Tibial nerve (tissue), 4 donors: ENCODE results near the gene CYBA. TPM values are rescaled to one million over a fixed set of nuclear protein-coding genes. Genes with fewer than 3 reads are reported as not detected.

ENCODE experiments used
- DNase-seq, 2 donors: peaks; one replicate each; pipeline ENCODE4 v3.0.0-alpha.2; 2019; ENCODE audit warnings: low spot score in 2 of 2
- H3K27ac ChIP-seq, 4 donors: fragments of 200-600 bp; sonication (generic) in 3 of 4; one replicate each; pipeline ENCODE4 v1.5.1; 2017 to 2019; ENCODE audit warnings: mild to moderate bottlenecking in 1 of 4
- H3K27me3 ChIP-seq, 2 donors: fragments of 200-600 bp; sonication (generic) in 1 of 2; one replicate each; pipeline versions ENCODE4 v1.5.1 to v1.6.0; 2017 to 2019
- H3K36me3 ChIP-seq, 3 donors: fragments of 200-600 bp; sonication (generic); one replicate each; pipeline ENCODE4 v1.5.1; 2018 to 2019
- H3K4me1 ChIP-seq, 4 donors: fragments of 200-600 bp; sonication (generic) in 3 of 4; one replicate each; pipeline ENCODE4 v1.5.1; 2017 to 2019
- H3K4me3 ChIP-seq, 4 donors: fragments of 200-600 bp; sonication (generic) in 3 of 4; one replicate each; pipeline ENCODE4 v1.5.1; 2017 to 2019; ENCODE audit warnings: mild to moderate bottlenecking in 1 of 4, moderate library complexity in 1 of 4
- H3K9me3 ChIP-seq, 4 donors: fragments of 200-600 bp; sonication (generic) in 3 of 4; one replicate each; pipeline ENCODE4 v1.5.1; 2017 to 2019
- CTCF ChIP-seq, 5 experiments: fragments of 200-600 bp in 3 of 5; fragments of 450-650 bp in 2 of 5; sonication (generic) in 3 of 5; IDR thresholded peaks; one replicate each; pipeline ENCODE4 v1.5.1; 2016 to 2019; ENCODE audit warnings: antibody characterized with exemption in 5 of 5, mild to moderate bottlenecking in 3 of 5, moderate library complexity in 2 of 5
- EP300 ChIP-seq, 2 donors: sonication (generic); formaldehyde crosslinking; IDR thresholded peaks; one replicate each; pipeline ENCODE4 v1.6.1; 2017; ENCODE audit warnings: antibody characterized with exemption in 2 of 2, mild to moderate bottlenecking in 1 of 2
- POLR2A ChIP-seq, 2 donors: fragments of 450-650 bp; IDR thresholded peaks; one replicate each; pipeline ENCODE4 v1.6.1; 2017; ENCODE audit warnings: antibody characterized with exemption in 2 of 2, mild to moderate bottlenecking in 2 of 2, moderate library complexity in 2 of 2
- WGBS, 2 donors: methylation state at CpG; one replicate each; pipeline ENCODE4 v1.1.5; 2018; 5-methylcytosine and 5-hydroxymethylcytosine counted together
- total RNA-seq, 4 donors: library from RNA; depleted of rRNA; stranded (reverse); fragments of >200 nt; gene quantifications; one replicate each; pipeline ENCODE4 v1.1.0, GENCODE V29; 2016

Gene CYBA
- total RNA-seq, 4 donors from 2014 or later = 86.3 to 199 (median 121) TPM

DNA sequence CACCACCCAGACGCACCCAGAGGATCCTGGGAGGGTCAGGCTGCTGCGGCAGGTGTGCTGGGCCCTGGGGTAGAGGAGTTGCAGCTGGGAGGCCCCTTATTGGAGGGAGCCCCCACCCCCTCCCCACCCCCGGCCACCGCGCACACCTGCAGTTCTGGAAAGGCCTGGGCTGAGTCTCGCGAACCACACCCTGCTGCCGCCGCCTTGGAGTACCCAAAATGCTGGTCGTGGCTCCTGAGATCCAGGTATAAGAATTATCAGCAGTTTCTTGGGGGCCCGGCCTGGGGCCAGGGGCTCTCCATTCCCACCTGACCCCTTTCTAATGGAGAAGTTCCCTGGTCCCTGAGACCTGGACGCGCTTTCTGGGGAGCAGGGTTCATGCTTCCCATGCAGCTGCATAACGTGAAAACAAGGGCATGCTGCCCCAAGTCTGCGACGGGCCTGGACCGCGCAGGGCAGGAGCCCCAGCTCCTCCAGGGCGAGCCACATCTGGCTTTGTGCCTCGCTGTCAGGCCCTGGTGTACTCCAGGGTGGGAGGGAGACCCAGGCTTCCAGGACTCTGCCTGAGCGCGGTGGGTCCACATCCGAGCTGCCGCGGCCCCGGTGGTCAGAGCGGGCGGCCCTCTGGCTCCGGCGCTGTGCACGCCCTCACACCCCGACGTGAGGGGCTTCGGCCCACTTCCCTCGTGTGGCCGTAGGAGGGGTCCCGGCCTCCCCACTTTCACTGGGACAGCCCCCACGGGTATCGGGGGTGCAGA lies 42.7 kb upstream of the CYBA start:
- Histone ChIP-seq H3K27me3 (peaks cover 0 to 34% of the 10 kb centered on the region in 2 donors), H3K4me3 (no peak overlapping the region), H3K27ac (no peak overlapping the region), H3K9me3 (no peaks in the 10 kb centered on the region), H3K36me3 (peaks cover 0 to 37% (median 9%) of the 10 kb centered on the region in 3 donors), H3K4me1 (peaks cover 0 to 11% (median 0%) of the 10 kb centered on the region in 4 donors)
- 81 to 87% methylated on average over 17 to 32 of the region's 39 CpGs for WGBS, 2 donors
- TF ChIP-seq POLR2A (IDR thresholded peaks at IDR 0.05) (no peak), EP300 (IDR thresholded peaks at IDR 0.05) (no peak), CTCF (IDR thresholded peaks at IDR 0.05) (no peak)
- DNase-seq = no peak

DNA sequence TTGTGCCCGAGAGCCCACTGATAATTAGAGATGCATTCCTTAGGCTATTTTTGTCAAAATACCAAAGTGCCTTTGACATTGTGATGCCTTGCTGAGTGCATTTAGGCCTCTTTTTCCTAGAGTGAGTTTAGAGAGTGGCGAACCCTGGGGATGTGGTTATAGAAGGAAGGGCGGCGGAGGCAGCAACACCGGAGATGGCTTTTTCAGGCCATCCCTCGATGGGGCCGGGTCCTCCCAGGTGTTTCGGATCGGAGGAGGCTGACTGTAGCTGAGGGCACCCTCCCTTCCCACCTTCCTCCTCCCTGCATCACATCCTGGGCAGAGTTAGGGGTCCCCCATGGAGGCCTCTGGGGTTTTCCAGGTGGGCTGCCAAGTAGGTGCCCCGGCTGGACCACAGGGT lies 42.0 kb upstream of the CYBA start:
- H3K36me3 ChIP-seq = peaks cover 0 to 30% (median 9%) of the 10 kb centered on the region in 3 donors

DNA sequence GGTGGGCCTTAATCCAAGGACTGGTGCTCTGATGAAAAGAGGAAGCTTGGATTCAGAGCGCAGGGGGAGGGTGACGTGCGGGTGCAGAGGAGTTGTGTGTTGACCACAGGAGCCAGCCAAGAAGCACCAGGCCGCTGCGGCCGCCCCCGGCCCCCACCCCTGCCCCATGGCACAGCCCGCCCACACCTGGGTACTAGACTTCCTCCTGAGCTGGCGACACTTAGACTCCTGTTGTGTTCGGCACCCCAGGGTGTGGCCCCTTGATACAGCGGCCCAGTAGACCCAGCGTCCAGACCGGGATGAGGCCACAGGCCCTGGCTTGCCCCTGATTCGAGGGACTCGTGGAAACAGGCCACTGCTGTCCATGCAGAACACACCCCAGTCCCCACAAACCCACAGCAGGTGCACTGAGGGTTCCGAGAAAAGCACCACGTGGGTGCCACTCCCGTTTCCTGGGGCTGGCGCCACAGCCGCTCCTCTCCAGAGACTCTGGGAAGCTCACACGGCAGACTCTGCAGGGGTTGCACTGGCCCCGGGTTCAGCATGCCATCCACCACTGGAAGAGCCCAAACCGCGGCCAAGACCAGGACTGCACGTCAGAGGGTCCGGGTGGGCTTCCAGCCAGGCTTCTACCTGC lies 41.2 kb upstream of the CYBA start:
- peaks cover 0 to 49% of the 10 kb centered on the region in 2 donors for H3K27me3 ChIP-seq
- no peak overlapping the region for H3K4me3 ChIP-seq
- 73 to 76% methylated on average over 15 to 16 of the region's 26 CpGs for WGBS, 2 donors

More for the DNA sequence above, 42.0 kb upstream of the CYBA start:
- Histone ChIP-seq H3K4me3 (no peak overlapping the region), H3K27ac (no peak overlapping the region), H3K9me3 (no peaks in the 10 kb centered on the region), H3K27me3 (peaks cover 0 to 41% of the 10 kb centered on the region in 2 donors), H3K4me1 (peaks cover 0 to 11% (median 0%) of the 10 kb centered on the region in 4 donors)
- DNase-seq = no peak
- TF ChIP-seq EP300 (IDR thresholded peaks at IDR 0.05) (no peak), POLR2A (IDR thresholded peaks at IDR 0.05) (no peak), CTCF (IDR thresholded peaks at IDR 0.05) (no peak)
- 66 to 92% methylated on average over 10 of the region's 10 CpGs for WGBS, 2 donors

DNA sequence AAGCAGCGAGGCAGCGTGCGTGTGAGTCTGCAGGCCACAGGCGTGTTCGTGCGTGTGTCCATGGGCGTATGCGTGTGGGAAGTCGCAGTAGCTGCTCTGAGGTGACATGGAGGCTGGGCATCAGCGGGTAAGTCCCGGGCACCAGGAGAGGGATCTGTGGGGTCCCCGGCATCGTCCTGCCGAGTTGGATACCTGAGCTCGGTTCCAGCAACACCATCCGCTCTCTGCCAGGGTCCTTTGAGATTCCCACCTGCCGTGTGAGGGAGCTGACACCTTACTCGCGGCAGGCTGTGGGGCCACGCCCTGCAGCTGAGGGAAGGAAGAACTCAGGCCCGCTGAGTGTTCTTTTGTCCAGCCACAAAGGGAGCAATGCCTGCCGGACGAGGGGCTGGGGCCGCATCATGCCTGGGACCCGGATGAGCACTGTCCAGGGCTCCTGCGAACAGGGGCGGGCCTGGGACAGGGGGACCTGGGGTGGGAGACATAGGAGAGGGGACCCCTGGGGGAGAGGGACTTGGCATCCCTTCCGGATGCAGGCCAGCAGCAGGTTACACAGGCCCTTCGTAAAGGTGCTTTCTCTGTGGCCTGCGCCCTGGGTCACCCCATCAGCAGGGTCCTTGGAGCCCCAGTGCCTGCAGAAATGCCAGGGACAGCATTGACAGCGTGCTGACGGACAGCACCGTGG lies 40.4 kb upstream of the CYBA start:
- H3K36me3 ChIP-seq = peaks cover 0 to 14% (median 0%) of the 10 kb centered on the region in 3 donors
- TF ChIP-seq EP300 (IDR thresholded peaks at IDR 0.05) = no peak
- TF ChIP-seq POLR2A (IDR thresholded peaks at IDR 0.05) = no peak
- no peaks in the 10 kb centered on the region for H3K9me3 ChIP-seq
- peaks cover 0 to 20% (median 6%) of the 10 kb centered on the region in 4 donors for H3K4me1 ChIP-seq
- no peak overlapping the region for H3K27ac ChIP-seq
- H3K4me3 ChIP-seq = no peak overlapping the region
- no peak for DNase-seq
- peaks cover 0 to 50% of the 10 kb centered on the region in 2 donors for H3K27me3 ChIP-seq
- 80 to 82% methylated on average over 30 to 33 of the region's 33 CpGs for WGBS, 2 donors

More for the DNA sequence above, 41.2 kb upstream of the CYBA start:
- Histone ChIP-seq H3K27ac (no peak overlapping the region), H3K4me1 (peaks cover 0 to 12% (median 2%) of the 10 kb centered on the region in 4 donors), H3K36me3 (peaks cover 0 to 22% (median under 1%) of the 10 kb centered on the region in 3 donors), H3K9me3 (no peaks in the 10 kb centered on the region)
- DNase-seq = no peak
- no peak for TF ChIP-seq POLR2A (IDR thresholded peaks at IDR 0.05)
- no peak for TF ChIP-seq CTCF (IDR thresholded peaks at IDR 0.05)
- TF ChIP-seq EP300 (IDR thresholded peaks at IDR 0.05) = no peak

GRCh38 chr16:88690341-88691128 lies 39.7 kb upstream of the CYBA start:
- H3K27ac ChIP-seq = no peak overlapping the region
- H3K27me3 ChIP-seq = peaks cover 0 to 57% of the 10 kb centered on the region in 2 donors
- TF ChIP-seq POLR2A (IDR thresholded peaks at IDR 0.05) = no peak
- no peak for TF ChIP-seq EP300 (IDR thresholded peaks at IDR 0.05)
- no peak for TF ChIP-seq CTCF (IDR thresholded peaks at IDR 0.05)
- peaks cover 0 to 28% (median 14%) of the 10 kb centered on the region in 4 donors for H3K4me1 ChIP-seq
- DNase-seq = no peak
- H3K9me3 ChIP-seq = no peaks in the 10 kb centered on the region
- H3K4me3 ChIP-seq = no peak overlapping the region
- WGBS, 2 donors = 77 to 80% methylated on average over 19 to 20 of the region's 21 CpGs
- peaks cover 0 to 6% (median 0%) of the 10 kb centered on the region in 3 donors for H3K36me3 ChIP-seq
